GM19043 (cell line): ENCODE measurements around the gene FAM163B.
"Not testable (repeated sequence)": the region's sequence is repeated elsewhere in the genome, so short reads cannot be mapped to it uniquely, and the experiment has no call there.

Experiments used
- ATAC-seq: cut with Tn5 transposase; IDR thresholded peaks from one replicate; pipeline ENCODE4 v1.9.1; 2021; ENCODE audit warnings: low read depth; ENCODE audit not compliant: unreplicated experiment

Gene FAM163B

GRCh38 chr9:133640160-133640559, 31.0 kb upstream of the FAM163B start:
- ATAC-seq = no peak

GRCh38 chr9:133639613-133640012, 30.4 kb upstream of the FAM163B start:
- no peak for ATAC-seq

DNA sequence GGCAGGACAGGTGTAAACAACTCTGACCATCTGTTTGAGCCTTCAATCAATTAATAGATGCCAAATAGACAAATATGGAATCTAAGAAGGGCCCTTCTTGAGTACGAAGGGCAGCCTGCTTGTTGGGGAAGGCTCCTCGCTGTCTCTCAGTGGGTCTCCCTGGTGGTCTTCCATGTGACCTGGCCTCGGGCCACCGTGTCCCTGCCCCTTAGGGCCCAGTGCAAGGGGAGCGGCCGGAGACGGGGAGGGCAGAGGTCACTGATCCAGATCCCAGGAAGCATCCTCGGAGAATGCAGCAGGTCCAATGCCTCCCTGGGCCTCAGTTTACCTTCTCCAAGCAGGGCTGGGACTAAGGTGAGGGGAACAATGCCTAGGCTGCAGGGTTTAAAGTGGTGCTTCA, 29.5 kb upstream of the FAM163B start:
- no peak for ATAC-seq

DNA sequence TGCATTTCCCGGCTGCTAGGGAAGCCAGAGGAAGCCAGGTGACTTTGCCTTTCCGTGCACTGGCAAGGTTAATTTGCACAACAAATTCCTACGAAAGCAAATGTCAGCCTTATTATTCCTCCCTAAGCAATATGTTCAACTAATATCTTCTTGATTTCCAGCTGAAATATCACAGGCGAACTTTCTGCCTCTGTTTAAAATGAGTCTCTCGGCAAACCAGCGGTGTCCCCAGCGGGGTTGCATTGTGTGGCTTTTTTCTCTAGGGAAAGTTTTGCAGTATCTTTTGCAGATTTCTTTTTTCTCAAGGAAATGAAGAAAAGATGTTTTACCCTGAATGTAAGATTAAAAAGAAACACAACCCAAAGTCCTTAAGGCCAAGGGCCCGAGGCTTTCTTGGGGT, 28.9 kb upstream of the FAM163B start:
- ATAC-seq = no peak

- ATAC-seq = no peak
These were observed 28.4 kb upstream of the FAM163B start for GRCh38 chr9:133637451-133638055.

- no peak for ATAC-seq
These were observed 27.7 kb upstream of the FAM163B start for GRCh38 chr9:133636902-133637301.

GRCh38 chr9:133635533-133636531, 26.6 kb upstream of the FAM163B start, which contains the start of gene DBH:
DBH (plus strand) TSS chr9:133636363; CDS start chr9:133636372, 9 bp downstream.
- no peak for ATAC-seq

- no peak for ATAC-seq
These were observed 25.9 kb upstream of the FAM163B start for GRCh38 chr9:133635098-133635497.

GRCh38 chr9:133634081-133634691, 25.0 kb upstream of the FAM163B start:
- no peak for ATAC-seq

DNA sequence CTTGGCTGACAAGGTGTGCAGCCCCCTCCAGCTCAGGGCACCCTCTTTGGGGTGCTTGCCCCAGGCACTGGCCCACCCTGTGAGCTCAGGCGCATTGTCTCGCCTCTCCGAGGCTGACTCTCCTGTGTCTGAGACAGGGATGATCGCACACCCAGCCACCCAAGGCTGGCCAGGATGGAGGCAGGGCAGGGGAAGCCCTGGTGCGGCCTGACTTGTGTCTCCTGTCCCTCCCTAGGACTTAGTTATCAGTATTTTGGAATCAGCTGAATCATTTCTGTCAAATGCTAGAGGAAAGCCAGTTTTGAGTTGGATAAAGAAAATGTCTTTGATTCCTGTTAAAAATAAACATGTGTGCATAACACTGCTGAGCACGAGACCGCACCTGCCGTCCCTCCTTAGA, 24.5 kb upstream of the FAM163B start:
- no peak for ATAC-seq

DNA sequence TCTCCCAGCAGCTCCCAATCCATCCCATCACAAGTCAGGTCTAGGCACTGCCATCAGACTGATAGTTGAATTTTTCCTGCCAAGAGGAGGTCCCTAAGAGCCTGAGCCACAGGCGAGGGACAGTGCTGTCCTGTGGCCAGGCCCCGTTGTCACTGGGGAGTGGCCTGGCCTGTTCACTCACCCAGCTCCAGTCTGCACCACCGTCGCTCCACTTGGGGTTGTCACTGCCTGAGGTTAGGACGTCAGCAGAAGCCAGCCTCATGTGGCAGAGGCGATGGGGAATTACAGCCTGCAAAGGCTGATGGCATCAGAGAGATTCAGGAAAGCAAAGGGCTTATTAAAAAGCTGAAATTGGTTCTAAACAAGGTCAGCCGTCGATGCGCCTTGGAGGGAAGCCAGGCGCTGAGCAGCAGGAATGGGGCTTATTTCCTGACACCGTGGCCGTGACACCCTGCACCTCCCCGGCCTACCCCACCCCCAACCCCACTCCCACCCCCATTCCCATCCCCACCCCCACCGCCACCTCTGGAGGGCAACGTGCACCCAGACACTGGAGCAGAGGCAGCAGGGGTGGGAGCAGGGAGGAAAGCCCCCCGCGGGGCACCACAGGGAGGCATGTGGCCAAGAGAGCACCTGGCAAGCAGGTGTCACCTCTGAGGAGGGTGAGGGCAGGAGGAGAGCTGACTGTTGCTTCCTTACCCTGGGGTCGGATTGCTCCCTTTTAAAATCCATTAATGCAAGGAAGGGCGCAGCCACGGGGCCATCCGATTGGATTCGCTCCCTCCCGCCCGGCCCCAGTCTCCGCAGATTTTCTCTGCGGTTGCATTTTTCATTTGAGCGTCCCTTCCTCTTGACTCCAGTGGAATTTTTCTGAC, 23.9 kb upstream of the FAM163B start:
- no peak for ATAC-seq

DNA sequence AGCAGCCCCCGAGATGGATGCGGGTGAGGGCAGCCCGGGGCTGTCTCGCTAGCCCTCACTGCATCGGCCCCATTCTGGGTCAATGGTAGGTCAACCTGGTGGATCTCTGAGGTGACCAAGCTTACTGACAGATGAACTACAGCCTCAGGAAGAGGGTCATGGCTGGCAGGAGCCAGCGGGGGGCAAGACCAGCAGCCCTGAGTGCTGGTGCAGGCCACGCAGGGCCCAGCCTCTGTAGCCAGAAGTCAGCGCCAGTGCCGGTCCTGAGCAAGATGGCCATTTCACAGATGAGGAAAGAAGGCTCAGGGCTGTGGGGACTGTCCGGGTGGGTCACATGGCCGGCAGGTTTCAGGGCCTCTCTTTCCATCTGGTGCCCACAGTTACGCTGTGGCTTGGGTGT, 21.9 kb upstream of the FAM163B start:
- no peak for ATAC-seq

- no peak for ATAC-seq
These were observed 20.3 kb upstream of the FAM163B start for GRCh38 chr9:133629221-133630110.

DNA sequence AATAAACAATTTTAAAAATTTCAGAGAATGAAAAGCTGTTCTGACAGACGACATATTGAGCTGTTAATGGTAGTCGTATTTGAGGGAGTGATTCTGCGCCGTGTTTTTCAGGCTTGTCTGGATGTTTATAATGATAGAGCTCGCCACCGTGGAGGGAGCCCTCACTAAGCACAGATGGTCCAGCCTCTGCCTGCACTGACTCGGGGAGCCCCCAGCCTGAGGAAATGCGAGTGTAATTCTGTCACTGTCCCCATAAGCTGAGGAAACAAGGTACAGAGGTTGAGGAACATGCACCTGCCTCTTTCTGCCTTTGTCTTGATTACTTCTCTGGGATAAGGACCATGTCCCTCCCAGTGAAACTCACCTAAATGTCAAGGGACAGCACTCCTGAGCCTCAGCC, 19.6 kb upstream of the FAM163B start:
- no peak for ATAC-seq

- no peak for ATAC-seq
These were observed 18.2 kb upstream of the FAM163B start for GRCh38 chr9:133627341-133627740.

- ATAC-seq = not testable (repeated sequence)
These were observed 16.8 kb upstream of the FAM163B start for GRCh38 chr9:133626008-133626407.

DNA sequence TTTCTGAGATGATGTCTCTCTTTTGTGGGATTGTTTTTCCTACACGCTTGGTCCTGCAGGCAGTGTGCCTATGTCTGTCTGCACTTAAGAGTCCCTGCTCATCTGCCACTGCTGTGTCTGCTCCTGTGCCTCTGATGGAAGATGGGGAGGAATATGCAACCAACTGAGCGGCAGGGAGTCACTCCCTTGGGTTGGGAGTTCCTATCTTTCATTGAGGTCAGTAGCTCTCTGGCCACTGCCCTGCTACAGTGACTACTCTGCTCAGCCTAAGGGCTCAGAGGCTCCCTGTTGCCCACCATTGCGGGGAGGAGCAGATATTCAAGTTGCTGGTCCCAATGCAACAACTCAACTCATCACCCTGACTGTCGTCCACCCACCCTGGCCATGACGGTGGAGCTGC, 13.4 kb upstream of the FAM163B start:
- ATAC-seq = no peak

DNA sequence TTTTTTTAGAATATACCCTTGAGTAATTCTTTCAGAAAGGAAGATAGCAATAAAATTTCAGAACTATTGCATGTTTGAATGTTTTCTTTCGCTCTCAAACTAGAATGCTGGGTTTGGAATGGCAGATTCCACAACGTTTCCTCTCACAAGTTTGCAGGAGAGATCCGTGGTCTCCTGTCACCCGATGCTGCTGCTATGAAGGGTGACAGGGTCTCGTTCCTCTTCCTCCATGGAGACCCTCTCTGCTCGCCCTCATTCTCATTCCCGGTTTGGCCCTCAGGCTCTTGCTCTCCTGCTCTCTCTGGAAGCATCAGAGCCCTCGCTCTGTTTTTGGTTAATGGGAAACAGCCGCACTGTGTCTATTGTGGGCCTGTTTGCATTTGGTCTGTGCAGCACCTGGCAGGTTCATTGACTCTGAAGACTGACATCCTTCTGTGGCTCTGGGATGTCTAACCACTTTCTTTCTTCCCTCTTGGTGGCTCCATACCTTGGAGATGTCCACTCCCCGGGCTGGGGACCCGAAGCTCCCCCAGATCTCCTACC, 12.6 kb upstream of the FAM163B start:
- ATAC-seq = no peak

DNA sequence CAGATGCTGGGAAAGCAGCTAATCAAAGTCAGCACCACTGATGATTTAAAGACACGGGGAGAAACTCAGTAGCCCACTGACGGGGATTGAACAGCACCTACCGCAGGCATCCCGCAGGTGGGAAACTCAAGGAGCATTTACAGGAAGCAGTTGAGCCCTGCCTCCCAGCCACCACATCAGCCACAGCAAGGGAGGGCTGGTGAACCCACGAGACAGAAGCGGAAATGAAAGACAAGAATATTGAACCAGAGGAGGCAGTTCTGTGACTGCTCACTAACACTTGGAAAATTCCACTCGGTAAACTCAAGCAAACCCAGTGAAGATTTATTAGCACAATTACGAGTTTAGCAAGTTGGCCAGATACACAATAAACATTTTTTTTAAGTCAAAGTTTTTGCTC, 10.6 kb upstream of the FAM163B start:
- ATAC-seq = no peak
